Measurements from ENCODE around the gene SERPINA1. TPM values are rescaled to one million over a fixed set of nuclear protein-coding genes. Genes with fewer than 3 reads are reported as not detected.
A peak's percentile ranks its signal among the peaks of the same experiment; 100 is the strongest.

SERPINA1 gene
- total RNA-seq, 1 donor from 2014 or later, result 1,017 TPM

GRCh38 chr14:94385553-94386057 is 2.8 kb downstream of the SERPINA1 start:
- DNase-seq (no peak), ATAC-seq (no peak)
- Histone ChIP-seq H3K9me3 (no peaks in the 10 kb centered on the region), H3K27ac (no peak overlapping the region), H3K4me1 (peaks cover 22% of the 10 kb centered on the region), H3K4me3 (peak overlapping the region; percentile 44), H3K27me3 (no peaks in the 10 kb centered on the region), H3K36me3 (no peaks in the 10 kb centered on the region)
- intact Hi-C loops (cut with DNase I), result no loop called here
- no peak for TF ChIP-seq CTCF (IDR thresholded peaks at IDR 0.05)

GRCh38 chr14:94384342-94384741 is 4.1 kb downstream of the SERPINA1 start:
- DNase-seq (no peak), ATAC-seq (no peak)
- peaks cover 4% of the 10 kb centered on the region for H3K36me3 ChIP-seq
- no peak overlapping the region for H3K4me3 ChIP-seq
- intact Hi-C loops (cut with DNase I), result no loop called here
- H3K27me3 ChIP-seq, result no peaks in the 10 kb centered on the region
- no peak for TF ChIP-seq CTCF (IDR thresholded peaks at IDR 0.05)
- no peaks in the 10 kb centered on the region for H3K9me3 ChIP-seq
- no peak overlapping the region for H3K27ac ChIP-seq
- H3K4me1 ChIP-seq, result peaks cover 22% of the 10 kb centered on the region

GRCh38 chr14:94383777-94384176 is 4.6 kb downstream of the SERPINA1 start:
- Histone ChIP-seq H3K9me3 (no peaks in the 10 kb centered on the region), H3K27ac (no peak overlapping the region), H3K27me3 (no peaks in the 10 kb centered on the region), H3K4me3 (no peak overlapping the region), H3K4me1 (peaks cover 17% of the 10 kb centered on the region), H3K36me3 (peaks cover 8% of the 10 kb centered on the region)
- ATAC-seq (no peak), DNase-seq (no peak)
- intact Hi-C loops (cut with DNase I), result no loop called here
- no peak for TF ChIP-seq CTCF (IDR thresholded peaks at IDR 0.05)

GRCh38 chr14:94382716-94383596 is 5.4 kb downstream of the SERPINA1 start:
- Histone ChIP-seq H3K9me3 (no peaks in the 10 kb centered on the region), H3K4me1 (peaks cover 17% of the 10 kb centered on the region), H3K36me3 (peaks cover 8% of the 10 kb centered on the region), H3K4me3 (no peak overlapping the region), H3K27me3 (no peaks in the 10 kb centered on the region), H3K27ac (no peak overlapping the region)
- ATAC-seq (no peak), DNase-seq (no peak)
- no peak for TF ChIP-seq CTCF (IDR thresholded peaks at IDR 0.05)
- intact Hi-C loops (cut with DNase I), result no loop called here

GRCh38 chr14:94382099-94382715 is 6.2 kb downstream of the SERPINA1 start:
- intact Hi-C loops (cut with DNase I), result no loop called here

More at GRCh38 chr14:94382099-94382715, 6.2 kb downstream of the SERPINA1 start:
- Histone ChIP-seq H3K9me3 (no peaks in the 10 kb centered on the region), H3K36me3 (peaks cover 8% of the 10 kb centered on the region), H3K4me3 (no peak overlapping the region), H3K27me3 (no peaks in the 10 kb centered on the region), H3K4me1 (peaks cover 17% of the 10 kb centered on the region), H3K27ac (no peak overlapping the region)
- no peak for TF ChIP-seq CTCF (IDR thresholded peaks at IDR 0.05)
- ATAC-seq, result no peak
- DNase-seq, result no peak

Data from upper lobe of right lung (tissue), 1 donor.